ENCODE results near the gene STX19.
"Not testable (repeated sequence)": the region's sequence is repeated elsewhere in the genome, so short reads cannot be mapped to it uniquely, and the experiment has no call there.

STX19 gene

DNA sequence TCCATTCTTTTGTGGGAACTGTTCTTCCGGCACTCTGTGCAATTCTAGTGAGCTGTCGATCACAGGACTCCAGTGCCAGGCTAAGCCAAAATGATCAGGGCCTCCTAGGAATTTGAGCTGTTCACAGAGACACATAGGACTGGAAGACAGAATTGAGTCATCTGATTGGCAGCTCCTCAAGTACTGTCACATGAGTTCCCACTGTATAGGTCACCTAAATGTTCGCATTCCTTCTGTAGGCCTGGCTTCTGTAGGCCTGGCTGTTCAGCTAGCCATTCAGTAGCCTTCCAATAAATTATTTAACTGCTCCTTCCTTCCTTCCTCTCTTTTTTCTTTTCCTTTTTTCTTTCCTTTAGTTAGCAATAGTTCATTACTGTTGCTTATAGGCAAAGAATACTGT lies 59.0 kb downstream of the STX19 start:
- DNase-seq: no peak

DNA sequence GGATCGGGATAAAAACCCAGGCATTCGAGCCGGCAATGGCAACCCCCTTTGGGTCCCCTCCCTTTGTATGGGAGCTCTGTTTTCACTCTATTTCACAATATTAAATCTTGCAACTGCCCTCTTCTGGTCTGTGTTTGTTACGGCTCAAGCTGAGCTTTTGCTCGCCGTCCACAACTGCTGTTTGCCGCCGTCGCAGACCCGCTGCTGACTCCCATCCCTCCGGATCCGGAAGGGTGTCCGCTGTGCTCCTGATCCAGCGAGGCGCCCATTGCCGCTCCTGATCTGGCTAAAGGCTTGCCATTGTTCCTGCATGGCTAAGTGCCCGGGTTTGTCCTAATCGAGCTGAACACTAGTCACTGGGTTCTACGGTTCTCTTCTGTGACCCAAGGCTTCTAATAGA lies 63.3 kb downstream of the STX19 start:
- DNase-seq: not testable (repeated sequence)

Measured in activated CD4-positive, alpha-beta T cell treated with anti-CD3 and anti-CD28 coated beads for 4 hours (primary cell).